ENCODE data around the gene FBXL13.

Gene FBXL13

DNA sequence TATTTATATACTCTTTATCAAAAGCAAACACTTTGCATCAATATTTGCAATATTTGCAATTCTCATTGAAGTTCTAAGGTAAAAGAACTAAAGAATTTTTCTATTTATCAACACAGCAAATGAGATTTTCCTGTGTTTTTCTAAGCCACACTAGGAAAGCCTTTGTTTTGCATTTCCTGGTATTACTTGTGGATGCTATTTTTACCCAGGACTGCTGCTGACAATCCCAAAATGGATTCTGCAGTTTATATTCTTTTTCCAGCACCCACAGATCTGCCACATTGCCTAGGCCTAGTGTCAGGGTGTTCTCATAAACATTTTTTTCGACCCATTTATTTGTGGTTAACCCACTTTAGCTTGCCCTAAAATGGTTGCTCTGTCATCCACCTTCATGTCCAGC lies 135.9 kb downstream of the FBXL13 start:
- Histone ChIP-seq H3K27ac (ENCODE audit: low read depth, low read length, severe bottlenecking) (peak overlapping the region; percentile 57), H3K36me3 (ENCODE audit: control insufficient read depth, insufficient read depth, low read length) (no peaks in the 10 kb centered on the region), H3K9me3 (ENCODE audit: control insufficient read depth, low read length) (no peaks in the 10 kb centered on the region), H3K4me3 (ENCODE audit: extremely low read depth, insufficient read depth, low read length, poor library complexity, severe bottlenecking) (no peak overlapping the region), H3K4me1 (ENCODE audit: control insufficient read depth, insufficient read depth, low read length, poor library complexity, severe bottlenecking) (peaks cover 34% of the 10 kb centered on the region)
- whole genome bisulfite sequencing, 2 experiments (ENCODE audit: insufficient coverage in 2 of 2): 100% methylated on average over 1 of the region's 1 CpG; no CpG with 5 or more reads in 1 of the 2 experiments

DNA sequence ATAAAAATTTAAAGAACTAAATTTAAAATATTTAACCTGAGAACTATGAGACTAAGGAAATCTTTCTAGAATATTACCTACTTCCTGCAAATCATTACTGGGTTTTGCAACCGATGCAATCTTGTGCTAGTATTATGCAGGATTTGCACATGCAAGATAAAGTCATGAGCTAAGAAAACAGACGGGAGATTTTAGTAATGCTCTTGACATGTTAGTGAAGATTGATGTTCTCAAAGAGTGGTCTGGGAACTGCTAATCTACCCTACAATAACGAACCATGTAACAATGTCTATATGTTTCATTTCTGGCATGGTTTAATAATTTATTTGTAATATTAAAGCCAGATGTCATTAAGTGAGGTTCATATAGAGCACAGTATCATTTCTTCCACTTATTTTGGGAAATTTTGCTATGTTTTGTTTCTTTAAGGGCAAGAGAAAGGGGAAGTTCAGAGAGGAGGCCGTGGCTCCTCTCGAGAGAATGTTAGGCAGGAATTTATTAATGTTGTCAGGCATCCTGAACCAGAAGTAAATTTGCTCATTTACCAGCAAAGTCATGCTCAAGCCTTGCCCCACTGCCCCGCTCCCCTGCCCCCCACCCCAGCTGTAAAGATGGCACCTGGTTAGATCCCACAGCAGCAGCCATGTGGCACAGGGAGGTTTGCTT lies 139.0 kb downstream of the FBXL13 start:
- WGBS, 2 experiments (ENCODE audit: insufficient coverage in 2 of 2): 70 to 100% methylated on average over 2 to 3 of the region's 6 CpGs
- no peaks in the 10 kb centered on the region for H3K9me3 ChIP-seq (ENCODE audit: control insufficient read depth, low read length)
- H3K27ac ChIP-seq (ENCODE audit: low read depth, low read length, severe bottlenecking): peak overlapping the region; percentile 8
- H3K4me3 ChIP-seq (ENCODE audit: extremely low read depth, insufficient read depth, low read length, poor library complexity, severe bottlenecking): no peak overlapping the region
- H3K4me1 ChIP-seq (ENCODE audit: control insufficient read depth, insufficient read depth, low read length, poor library complexity, severe bottlenecking): peaks cover 23% of the 10 kb centered on the region
- H3K36me3 ChIP-seq (ENCODE audit: control insufficient read depth, insufficient read depth, low read length): no peaks in the 10 kb centered on the region

DNA sequence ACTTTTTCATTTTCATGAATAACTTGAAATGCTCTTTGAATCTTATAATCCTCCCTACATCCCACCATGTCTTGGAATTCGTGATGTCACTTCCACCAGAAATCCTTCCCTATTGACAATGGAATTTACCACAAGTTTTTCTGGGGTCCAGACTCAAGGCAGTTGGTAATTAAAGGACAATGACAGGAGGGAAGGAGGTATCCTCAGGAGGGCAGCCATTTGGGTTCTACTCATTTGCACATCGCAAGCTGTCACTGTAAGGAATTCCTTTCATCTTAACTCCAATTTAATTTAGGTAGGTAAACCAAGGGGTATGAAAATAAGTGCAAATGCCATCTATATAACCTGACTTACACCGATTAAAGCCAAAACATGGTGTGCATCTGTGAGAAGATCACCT lies 139.9 kb downstream of the FBXL13 start:
- peaks cover 23% of the 10 kb centered on the region for H3K4me1 ChIP-seq (ENCODE audit: control insufficient read depth, insufficient read depth, low read length, poor library complexity, severe bottlenecking)
- H3K27ac ChIP-seq (ENCODE audit: low read depth, low read length, severe bottlenecking): no peak overlapping the region
- H3K4me3 ChIP-seq (ENCODE audit: extremely low read depth, insufficient read depth, low read length, poor library complexity, severe bottlenecking): no peak overlapping the region
- no peaks in the 10 kb centered on the region for H3K9me3 ChIP-seq (ENCODE audit: control insufficient read depth, low read length)
- WGBS, 2 experiments (ENCODE audit: insufficient coverage in 2 of 2): no CpG with 5 or more reads among the region's 3 CpGs
- H3K36me3 ChIP-seq (ENCODE audit: control insufficient read depth, insufficient read depth, low read length): no peaks in the 10 kb centered on the region

DNA sequence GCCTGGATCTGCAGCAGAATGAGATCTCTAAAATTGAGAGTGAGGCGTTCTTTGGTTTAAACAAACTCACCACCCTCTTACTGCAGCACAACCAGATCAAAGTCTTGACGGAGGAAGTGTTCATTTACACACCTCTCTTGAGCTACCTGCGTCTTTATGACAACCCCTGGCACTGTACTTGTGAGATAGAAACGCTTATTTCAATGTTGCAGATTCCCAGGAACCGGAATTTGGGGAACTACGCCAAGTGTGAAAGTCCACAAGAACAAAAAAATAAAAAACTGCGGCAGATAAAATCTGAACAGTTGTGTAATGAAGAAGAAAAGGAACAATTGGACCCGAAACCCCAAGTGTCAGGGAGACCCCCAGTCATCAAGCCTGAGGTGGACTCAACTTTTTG lies 140.4 kb downstream of the FBXL13 start:
- Histone ChIP-seq H3K36me3 (ENCODE audit: control insufficient read depth, insufficient read depth, low read length) (no peaks in the 10 kb centered on the region), H3K27ac (ENCODE audit: low read depth, low read length, severe bottlenecking) (peak overlapping the region; percentile 7), H3K9me3 (ENCODE audit: control insufficient read depth, low read length) (no peaks in the 10 kb centered on the region), H3K4me1 (ENCODE audit: control insufficient read depth, insufficient read depth, low read length, poor library complexity, severe bottlenecking) (peaks cover 23% of the 10 kb centered on the region), H3K4me3 (ENCODE audit: extremely low read depth, insufficient read depth, low read length, poor library complexity, severe bottlenecking) (no peak overlapping the region)
- 67 to 82% methylated on average over 6 to 7 of the region's 8 CpGs for WGBS, 2 experiments (ENCODE audit: insufficient coverage in 2 of 2)

DNA sequence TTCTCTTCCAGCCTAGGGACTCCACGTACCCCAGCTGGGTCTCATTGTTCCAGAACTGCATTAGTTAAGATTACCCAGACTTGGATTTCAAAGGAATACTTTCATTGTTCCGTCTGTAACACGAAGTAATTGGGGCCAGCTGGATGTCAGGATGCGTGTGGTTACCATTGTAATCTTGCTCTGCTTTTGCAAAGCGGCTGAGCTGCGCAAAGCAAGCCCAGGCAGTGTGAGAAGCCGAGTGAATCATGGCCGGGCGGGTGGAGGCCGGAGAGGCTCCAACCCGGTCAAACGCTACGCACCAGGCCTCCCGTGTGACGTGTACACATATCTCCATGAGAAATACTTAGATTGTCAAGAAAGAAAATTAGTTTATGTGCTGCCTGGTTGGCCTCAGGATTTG lies 140.8 kb downstream of the FBXL13 start:
- Histone ChIP-seq H3K4me3 (ENCODE audit: extremely low read depth, insufficient read depth, low read length, poor library complexity, severe bottlenecking) (no peak overlapping the region), H3K27ac (ENCODE audit: low read depth, low read length, severe bottlenecking) (peak overlapping the region; percentile 7), H3K4me1 (ENCODE audit: control insufficient read depth, insufficient read depth, low read length, poor library complexity, severe bottlenecking) (peaks cover 20% of the 10 kb centered on the region), H3K9me3 (ENCODE audit: control insufficient read depth, low read length) (no peaks in the 10 kb centered on the region), H3K36me3 (ENCODE audit: control insufficient read depth, insufficient read depth, low read length) (no peaks in the 10 kb centered on the region)
- 31 to 43% methylated on average over 12 to 15 of the region's 15 CpGs for WGBS, 2 experiments (ENCODE audit: insufficient coverage in 2 of 2)

DNA sequence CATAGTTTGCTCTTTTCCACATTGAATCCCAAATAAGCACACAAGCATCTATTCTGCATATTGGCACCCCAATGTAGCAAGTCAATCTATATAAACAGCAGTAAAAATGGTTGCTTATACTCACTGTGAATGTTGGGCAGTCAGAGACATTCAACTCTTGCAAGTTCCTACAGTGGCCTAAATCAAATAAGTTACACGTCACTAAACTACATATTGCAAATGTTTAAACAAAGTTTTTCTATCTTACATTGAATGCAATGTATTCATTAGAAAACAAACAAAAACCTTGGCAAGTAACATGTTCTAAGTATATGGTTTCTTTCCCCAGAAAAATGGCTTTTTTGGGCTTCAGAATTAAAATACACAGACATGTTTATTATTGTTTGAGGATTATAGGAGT lies 142.8 kb downstream of the FBXL13 start:
- H3K9me3 ChIP-seq (ENCODE audit: control insufficient read depth, low read length): no peaks in the 10 kb centered on the region
- WGBS, 2 experiments (ENCODE audit: insufficient coverage in 2 of 2): 80% methylated on average over 1 of the region's 1 CpG; no CpG with 5 or more reads in 1 of the 2 experiments
- no peaks in the 10 kb centered on the region for H3K36me3 ChIP-seq (ENCODE audit: control insufficient read depth, insufficient read depth, low read length)
- peaks cover 17% of the 10 kb centered on the region for H3K4me1 ChIP-seq (ENCODE audit: control insufficient read depth, insufficient read depth, low read length, poor library complexity, severe bottlenecking)
- no peak overlapping the region for H3K4me3 ChIP-seq (ENCODE audit: extremely low read depth, insufficient read depth, low read length, poor library complexity, severe bottlenecking)
- no peak overlapping the region for H3K27ac ChIP-seq (ENCODE audit: low read depth, low read length, severe bottlenecking)

DNA sequence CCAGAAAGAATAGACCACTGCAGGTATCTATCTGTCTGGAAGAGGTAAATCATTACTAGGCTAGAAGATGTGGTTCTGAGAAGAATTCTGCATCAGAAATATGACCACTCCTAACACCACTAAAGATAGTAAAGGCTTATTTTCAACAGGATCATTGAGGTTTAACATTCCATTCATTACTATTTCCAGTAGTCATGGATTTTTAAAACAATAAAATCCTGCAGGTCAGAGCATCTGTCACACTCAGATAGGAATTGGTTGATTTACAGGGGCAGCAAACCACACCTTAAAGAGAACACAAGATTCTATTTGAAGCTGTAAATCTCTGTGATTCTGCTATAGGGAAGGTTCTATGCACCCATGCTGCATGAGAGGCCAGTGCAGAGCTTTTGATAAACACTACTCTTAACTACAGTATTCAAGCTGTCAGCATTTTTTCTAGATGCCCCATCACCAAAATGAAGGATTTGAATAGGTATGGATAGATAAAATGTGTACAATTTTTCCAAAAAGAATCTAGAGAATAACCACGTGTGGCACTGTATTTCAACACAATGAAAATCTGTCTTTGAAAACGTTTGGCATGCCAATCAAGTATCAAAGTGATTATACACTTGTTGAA lies 147.2 kb downstream of the FBXL13 start:
- 25 to 64% methylated on average over 1 to 2 of the region's 2 CpGs for whole genome bisulfite sequencing, 2 experiments (ENCODE audit: insufficient coverage in 2 of 2)
- no peak overlapping the region for H3K27ac ChIP-seq (ENCODE audit: low read depth, low read length, severe bottlenecking)

DNA sequence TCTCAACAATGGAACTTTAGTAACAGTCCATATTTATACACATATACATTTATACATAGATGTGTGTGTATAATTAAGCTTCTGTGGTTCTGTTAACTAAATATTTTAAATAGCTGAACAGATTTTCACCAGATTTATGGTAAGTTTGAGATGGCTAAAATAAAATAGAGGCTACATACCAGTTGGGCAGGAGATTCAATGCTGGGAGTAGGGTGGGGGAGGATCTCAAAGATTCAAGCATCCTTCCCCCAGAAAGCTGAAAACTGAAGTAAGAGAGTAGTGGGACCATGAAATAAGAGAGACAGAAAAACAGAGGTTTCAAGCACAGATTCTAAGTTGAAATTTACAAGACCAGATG lies 147.8 kb downstream of the FBXL13 start:
- H3K27ac ChIP-seq (ENCODE audit: low read depth, low read length, severe bottlenecking): no peak overlapping the region
- H3K4me3 ChIP-seq (ENCODE audit: extremely low read depth, insufficient read depth, low read length, poor library complexity, severe bottlenecking): no peak overlapping the region
- H3K36me3 ChIP-seq (ENCODE audit: control insufficient read depth, insufficient read depth, low read length): no peaks in the 10 kb centered on the region
- no peaks in the 10 kb centered on the region for H3K9me3 ChIP-seq (ENCODE audit: control insufficient read depth, low read length)
- H3K4me1 ChIP-seq (ENCODE audit: control insufficient read depth, insufficient read depth, low read length, poor library complexity, severe bottlenecking): peaks cover 7% of the 10 kb centered on the region

More for the DNA sequence above, 147.2 kb downstream of the FBXL13 start:
- H3K4me3 ChIP-seq (ENCODE audit: extremely low read depth, insufficient read depth, low read length, poor library complexity, severe bottlenecking): no peak overlapping the region
- no peaks in the 10 kb centered on the region for H3K36me3 ChIP-seq (ENCODE audit: control insufficient read depth, insufficient read depth, low read length)
- peaks cover 7% of the 10 kb centered on the region for H3K4me1 ChIP-seq (ENCODE audit: control insufficient read depth, insufficient read depth, low read length, poor library complexity, severe bottlenecking)
- H3K9me3 ChIP-seq (ENCODE audit: control insufficient read depth, low read length): no peaks in the 10 kb centered on the region

DNA sequence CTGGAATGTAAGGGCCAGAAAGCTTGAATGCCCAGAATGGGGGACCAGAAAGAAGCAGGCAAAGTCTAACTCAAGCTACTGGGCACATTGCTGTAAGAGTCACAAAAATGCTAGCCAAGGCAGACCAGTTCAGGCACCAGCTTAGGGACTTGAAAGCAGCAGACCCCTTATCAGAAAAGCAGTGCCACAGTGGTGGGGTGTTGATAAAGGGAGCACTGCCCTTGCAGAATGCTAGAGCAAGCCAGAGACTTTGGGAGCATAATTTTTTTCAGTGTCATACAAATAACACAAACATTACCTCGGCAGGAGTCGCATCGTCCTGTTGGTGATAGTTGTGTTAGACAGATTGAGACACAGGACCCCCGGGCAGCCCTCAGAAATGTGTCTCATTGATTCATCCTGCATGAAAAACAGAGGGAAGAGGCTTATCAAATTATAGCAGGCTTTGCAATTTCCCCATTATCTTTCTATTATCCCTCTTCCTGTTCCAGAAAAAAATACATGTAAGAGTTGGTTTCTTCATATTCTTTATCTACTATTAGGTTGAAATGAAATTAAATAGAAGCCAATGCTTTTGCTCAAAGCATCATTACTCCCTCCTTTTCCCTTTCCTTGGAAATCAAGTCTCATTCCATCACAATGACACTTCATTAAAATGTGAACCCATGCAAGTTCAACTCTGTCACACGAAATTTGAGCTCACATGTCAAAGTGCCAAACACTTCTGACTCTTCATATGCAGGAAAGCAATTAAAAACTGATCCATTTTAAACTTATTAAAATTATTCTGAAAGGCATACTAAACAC lies 148.4 kb downstream of the FBXL13 start:
- no peaks in the 10 kb centered on the region for H3K9me3 ChIP-seq (ENCODE audit: control insufficient read depth, low read length)
- WGBS, 2 experiments (ENCODE audit: insufficient coverage in 2 of 2): 43 to 100% methylated on average over 1 to 2 of the region's 5 CpGs
- H3K4me3 ChIP-seq (ENCODE audit: extremely low read depth, insufficient read depth, low read length, poor library complexity, severe bottlenecking): no peak overlapping the region
- H3K27ac ChIP-seq (ENCODE audit: low read depth, low read length, severe bottlenecking): no peak overlapping the region
- no peaks in the 10 kb centered on the region for H3K36me3 ChIP-seq (ENCODE audit: control insufficient read depth, insufficient read depth, low read length)
- peaks cover 7% of the 10 kb centered on the region for H3K4me1 ChIP-seq (ENCODE audit: control insufficient read depth, insufficient read depth, low read length, poor library complexity, severe bottlenecking)

DNA sequence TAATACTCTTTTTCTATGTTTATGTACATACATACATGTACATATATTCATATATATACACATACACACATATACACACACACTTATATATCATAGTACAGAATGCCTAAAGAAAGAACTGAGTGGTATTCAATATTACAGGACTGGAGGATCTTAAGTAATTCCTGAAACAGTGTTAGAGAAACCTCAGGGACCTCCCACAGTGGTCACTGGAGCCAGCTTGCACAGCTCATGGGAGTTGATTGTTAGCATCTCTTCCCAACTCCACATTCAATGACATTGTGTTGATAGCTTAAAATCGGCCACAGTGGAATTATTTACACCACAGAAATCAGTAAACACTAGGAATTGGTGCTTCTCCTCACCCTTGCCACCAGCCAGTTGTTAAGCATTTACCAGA lies 155.8 kb downstream of the FBXL13 start:
- WGBS, 2 experiments (ENCODE audit: insufficient coverage in 2 of 2): 40% methylated on average over 1 of the region's 1 CpG; no CpG with 5 or more reads in 1 of the 2 experiments
- H3K36me3 ChIP-seq (ENCODE audit: control insufficient read depth, insufficient read depth, low read length): no peaks in the 10 kb centered on the region
- no peak overlapping the region for H3K4me3 ChIP-seq (ENCODE audit: extremely low read depth, insufficient read depth, low read length, poor library complexity, severe bottlenecking)
- peaks cover 12% of the 10 kb centered on the region for H3K4me1 ChIP-seq (ENCODE audit: control insufficient read depth, insufficient read depth, low read length, poor library complexity, severe bottlenecking)
- H3K27ac ChIP-seq (ENCODE audit: low read depth, low read length, severe bottlenecking): no peak overlapping the region
- no peaks in the 10 kb centered on the region for H3K9me3 ChIP-seq (ENCODE audit: control insufficient read depth, low read length)

Measured in mesodermal cell (in vitro differentiated cells).